ENCODE measurements around the gene AKIRIN1.
A peak's percentile ranks its signal among the peaks of the same experiment; 100 is the strongest.

- TF ChIP-seq, protein P1, sequence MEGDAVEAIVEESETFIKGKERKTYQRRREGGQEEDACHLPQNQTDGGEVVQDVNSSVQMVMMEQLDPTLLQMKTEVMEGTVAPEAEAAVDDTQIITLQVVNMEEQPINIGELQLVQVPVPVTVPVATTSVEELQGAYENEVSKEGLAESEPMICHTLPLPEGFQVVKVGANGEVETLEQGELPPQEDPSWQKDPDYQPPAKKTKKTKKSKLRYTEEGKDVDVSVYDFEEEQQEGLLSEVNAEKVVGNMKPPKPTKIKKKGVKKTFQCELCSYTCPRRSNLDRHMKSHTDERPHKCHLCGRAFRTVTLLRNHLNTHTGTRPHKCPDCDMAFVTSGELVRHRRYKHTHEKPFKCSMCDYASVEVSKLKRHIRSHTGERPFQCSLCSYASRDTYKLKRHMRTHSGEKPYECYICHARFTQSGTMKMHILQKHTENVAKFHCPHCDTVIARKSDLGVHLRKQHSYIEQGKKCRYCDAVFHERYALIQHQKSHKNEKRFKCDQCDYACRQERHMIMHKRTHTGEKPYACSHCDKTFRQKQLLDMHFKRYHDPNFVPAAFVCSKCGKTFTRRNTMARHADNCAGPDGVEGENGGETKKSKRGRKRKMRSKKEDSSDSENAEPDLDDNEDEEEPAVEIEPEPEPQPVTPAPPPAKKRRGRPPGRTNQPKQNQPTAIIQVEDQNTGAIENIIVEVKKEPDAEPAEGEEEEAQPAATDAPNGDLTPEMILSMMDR (IDR thresholded peaks at IDR 0.05; ENCODE audit: extremely low read depth in 1 of 2, insufficient read depth in 1 of 2, low read depth in 1 of 2, low read length in 2 of 2): no peak
- TF ChIP-seq POLR2AphosphoS5 (IDR thresholded peaks at IDR 0.05; ENCODE audit: insufficient read depth, low read depth, low read length): peak; percentile 98
- peak; percentile 95 for TF ChIP-seq POLR2A (IDR thresholded peaks at IDR 0.05; ENCODE audit: low read depth, low read length)
- TF ChIP-seq EZH2 (IDR thresholded peaks at IDR 0.05; ENCODE audit: borderline replicate concordance, low read depth, low read length, severe bottlenecking): no peak
- TF ChIP-seq FOS (IDR thresholded peaks at IDR 0.05; ENCODE audit: borderline replicate concordance, insufficient read depth, low read length): no peak
- TF ChIP-seq GATA2 (IDR thresholded peaks at IDR 0.05; ENCODE audit: insufficient read depth, insufficient read length, low read depth, low read length): no peak
- TF ChIP-seq JUN (IDR thresholded peaks at IDR 0.05; ENCODE audit: borderline replicate concordance, insufficient read depth, insufficient read length, low read depth): no peak
- TF ChIP-seq MAX (IDR thresholded peaks at IDR 0.05; ENCODE audit: insufficient read depth, insufficient read length): no peak
These were observed at the start of gene AKIRIN1 for GRCh38 chr1:38990738-38991637.
